Measurements from ENCODE around the gene PTPN12. TPM values are rescaled to one million over a fixed set of nuclear protein-coding genes. Genes with fewer than 3 reads are reported as not detected.

Gene PTPN12
- total and polyA plus RNA-seq, 2 of the 4 experiments (the other 2 are of a cell fraction): 24.7 to 31.0 TPM

GRCh38 chr7:77550586-77550985, 13.5 kb downstream of the PTPN12 start:
- in situ Hi-C loops (cut with MboI; ENCODE audit: low sequenced_read_pairs): no loop called here
- no TSS peak for BruUV-seq (replicated peaks)
- Histone ChIP-seq H3K18ac (ENCODE audit: low read depth, low read length) (no peak overlapping the region), H4K91ac (ENCODE audit: insufficient read depth, low read depth, low read length) (no peak overlapping the region), H3K9me3 (ENCODE audit: control insufficient read depth, insufficient read depth, low read length) (no peaks in the 10 kb centered on the region), H3K4me2 (ENCODE audit: low read depth, low read length) (no peak overlapping the region), H3K36me3 (ENCODE audit: control insufficient read depth, insufficient read depth, low read length) (peaks cover 4% of the 10 kb centered on the region), H2BK120ac (ENCODE audit: low read depth, low read length) (no peak overlapping the region), H3K9me1 (ENCODE audit: insufficient read depth, low read length) (peaks cover 11% of the 10 kb centered on the region), H3K4me1 (ENCODE audit: control insufficient read depth, insufficient read depth, low read length) (peaks cover 5% of the 10 kb centered on the region; the same call in 1 of the 2 replicates), H2AFZ (replicated peaks; ENCODE audit: low read length, poor library complexity) (no peak overlapping the region), H3K4me3 (ENCODE audit: insufficient read depth, low read depth, low read length) (no peak overlapping the region), H3K27me3 (ENCODE audit: control insufficient read depth, insufficient read depth, low read length) (no peaks in the 10 kb centered on the region), H2BK15ac (ENCODE audit: low read depth, low read length) (no peak overlapping the region), H2AK9ac (replicated peaks; ENCODE audit: low read depth, low read length, poor library complexity) (no peak overlapping the region), H3K27ac (ENCODE audit: insufficient read depth, low read length) (no peak overlapping the region), H2BK20ac (ENCODE audit: low read depth, low read length) (no peak overlapping the region), H3K56ac (ENCODE audit: extremely low read depth, insufficient read depth, low read length) (no peak overlapping the region), H4K20me1 (ENCODE audit: insufficient read depth, low read length) (peaks cover 96% of the 10 kb centered on the region), H4K8ac (ENCODE audit: low read depth in 2 of 2, low read length in 2 of 2) (no peak overlapping the region), H4K5ac (ENCODE audit: low read depth, low read length) (no peak overlapping the region), H2BK5ac (ENCODE audit: low read depth, low read length, poor library complexity, severe bottlenecking) (no peak overlapping the region), H3K79me1 (ENCODE audit: low read depth in 1 of 2, low read length in 2 of 2) (peaks cover 0 to 49% of the 10 kb centered on the region in 2 experiments; a peak in 2 of 4 replicates), H3K4ac (ENCODE audit: low read depth, low read length) (no peak overlapping the region), H3K9ac (ENCODE audit: low read depth, low read length) (no peak overlapping the region), H3K23ac (ENCODE audit: low read depth, low read length) (no peak overlapping the region), H2AK5ac (ENCODE audit: low read depth, low read length) (no peak overlapping the region), H3K14ac (replicated peaks; ENCODE audit: low read depth, low read length) (no peak overlapping the region)
- intact Hi-C loops (cut with micrococcal nuclease): no loop called here
- WGBS, 2 experiments (ENCODE audit: extremely low coverage in 2 of 2, insufficient read length in 1 of 2): 94% methylated on average over 2 of the region's 3 CpGs; no CpG with 5 or more reads in 1 of the 2 experiments
- POLR2A ChIA-PET (ENCODE audit: unreplicated experiment): no interaction called here
- DNase-seq (peak; percentile 22), ATAC-seq (ENCODE audit: low read depth) (no peak)
- TF ChIP-seq NFE2L2 (IDR thresholded peaks at IDR 0.05; ENCODE audit: low read depth, low read length) (no peak), MAFK (IDR thresholded peaks at IDR 0.05; ENCODE audit: low read depth, low read length) (no peak), BHLHE40 (IDR thresholded peaks at IDR 0.05; ENCODE audit: low read depth, low read length) (no peak), FOS (IDR thresholded peaks at IDR 0.05; ENCODE audit: low read depth, low read length) (no peak), MAZ (IDR thresholded peaks at IDR 0.05; ENCODE audit: borderline replicate concordance, low read depth, low read length) (no peak), CHD1 (IDR thresholded peaks at IDR 0.05; ENCODE audit: low read depth, low read length) (no peak), POLR2A (IDR thresholded peaks at IDR 0.05; ENCODE audit: low read depth, low read length) (no peak), RFX5 (IDR thresholded peaks at IDR 0.05; ENCODE audit: low read depth, low read length) (no peak), MXI1 (IDR thresholded peaks at IDR 0.05; ENCODE audit: borderline replicate concordance, low read depth, low read length) (no peak)
- TF ChIP-seq, protein P1, sequence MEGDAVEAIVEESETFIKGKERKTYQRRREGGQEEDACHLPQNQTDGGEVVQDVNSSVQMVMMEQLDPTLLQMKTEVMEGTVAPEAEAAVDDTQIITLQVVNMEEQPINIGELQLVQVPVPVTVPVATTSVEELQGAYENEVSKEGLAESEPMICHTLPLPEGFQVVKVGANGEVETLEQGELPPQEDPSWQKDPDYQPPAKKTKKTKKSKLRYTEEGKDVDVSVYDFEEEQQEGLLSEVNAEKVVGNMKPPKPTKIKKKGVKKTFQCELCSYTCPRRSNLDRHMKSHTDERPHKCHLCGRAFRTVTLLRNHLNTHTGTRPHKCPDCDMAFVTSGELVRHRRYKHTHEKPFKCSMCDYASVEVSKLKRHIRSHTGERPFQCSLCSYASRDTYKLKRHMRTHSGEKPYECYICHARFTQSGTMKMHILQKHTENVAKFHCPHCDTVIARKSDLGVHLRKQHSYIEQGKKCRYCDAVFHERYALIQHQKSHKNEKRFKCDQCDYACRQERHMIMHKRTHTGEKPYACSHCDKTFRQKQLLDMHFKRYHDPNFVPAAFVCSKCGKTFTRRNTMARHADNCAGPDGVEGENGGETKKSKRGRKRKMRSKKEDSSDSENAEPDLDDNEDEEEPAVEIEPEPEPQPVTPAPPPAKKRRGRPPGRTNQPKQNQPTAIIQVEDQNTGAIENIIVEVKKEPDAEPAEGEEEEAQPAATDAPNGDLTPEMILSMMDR (conservative IDR thresholded peaks at IDR 0.05; ENCODE audit: low read depth, low read length): no peak
- TF ChIP-seq, protein P2, sequence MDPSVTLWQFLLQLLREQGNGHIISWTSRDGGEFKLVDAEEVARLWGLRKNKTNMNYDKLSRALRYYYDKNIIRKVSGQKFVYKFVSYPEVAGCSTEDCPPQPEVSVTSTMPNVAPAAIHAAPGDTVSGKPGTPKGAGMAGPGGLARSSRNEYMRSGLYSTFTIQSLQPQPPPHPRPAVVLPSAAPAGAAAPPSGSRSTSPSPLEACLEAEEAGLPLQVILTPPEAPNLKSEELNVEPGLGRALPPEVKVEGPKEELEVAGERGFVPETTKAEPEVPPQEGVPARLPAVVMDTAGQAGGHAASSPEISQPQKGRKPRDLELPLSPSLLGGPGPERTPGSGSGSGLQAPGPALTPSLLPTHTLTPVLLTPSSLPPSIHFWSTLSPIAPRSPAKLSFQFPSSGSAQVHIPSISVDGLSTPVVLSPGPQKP (IDR thresholded peaks at IDR 0.05; ENCODE audit: borderline replicate concordance, low read depth, low read length): no peak
- CTCF ChIA-PET: interaction anchor here (0.6 kb wide), 2 partner anchors 10 to 349 kb away, joined by 3 to 4 read pairs; no protein-coding TSS in a partner anchor
- dilution Hi-C loops (cut with HindIII; ENCODE audit: low sequenced_read_pairs, unreplicated experiment): no loop called here

All from IMR-90 (cell line).